GM12878 (cell line): ENCODE measurements around the gene MEIOB. TPM values are rescaled to one million over a fixed set of nuclear protein-coding genes. Genes with fewer than 3 reads are reported as not detected.

Experiments
- ATAC-seq: fragments of 200-7000 bp; cut with Tn5 transposase; 3 replicates; pipeline ENCODE4 v1.9.1; 2020; ENCODE audit warnings: mild to moderate bottlenecking, moderate library complexity
- BruUV-seq: library from RNA; stranded (reverse); fragments of 400-500 nt; replicated peaks from 2 replicates; lab custom pipeline; 2021; lab: Mats Ljungman, UMichigan
- CTCF ChIA-PET: fragments of 300-600 bp; sonication (Branson Sonifier 250); formaldehyde crosslinking; extraction: SDS; loops from one replicate; lab custom pipeline; 2021; ENCODE audit warnings: inconsistent platforms; lab: Yijun Ruan, JAX
- POLR2A ChIA-PET: fragments of 350-600 bp; formaldehyde crosslinking; extraction: SDS; loops from one replicate; lab custom pipeline; 2021; ENCODE audit warnings: inconsistent platforms; lab: Charles Lee
- RAD21 ChIA-PET: fragments of 300-600 bp; sonication (Branson Sonifier 250); formaldehyde crosslinking; loops from one replicate; lab custom pipeline; 2023; ENCODE audit warnings: antibody characterized with exemption; ENCODE audit not compliant: unreplicated experiment; lab: Charles Lee
- SMC1A ChIA-PET: fragments of 300-600 bp; sonication (Branson Sonifier 250); formaldehyde crosslinking; loops from one replicate; lab custom pipeline; 2023; ENCODE audit not compliant: unreplicated experiment, uncharacterized antibody; lab: Charles Lee
- DNase-seq: peaks from one replicate; pipeline ENCODE4 v3.0.0-alpha.2; 2011; ENCODE audit warnings: low read depth, low spot score
- FAIRE-seq: peaks from 3 replicates; lab custom pipeline; 2011; peaks lifted over from hg19 to GRCh38; lab: Jason Lieb, UNC
- H2AFZ ChIP-seq: 2 replicates; pipeline ENCODE4 v1.6.0; 2011; ENCODE audit warnings: low read depth, low read length, control low read depth; ENCODE audit not compliant: control insufficient read depth
- H3K27ac ChIP-seq: 2 replicates; pipeline ENCODE4 v1.5.1; 2011; ENCODE audit warnings: control low read depth; ENCODE audit not compliant: control insufficient read depth, insufficient read depth
- H3K27me3 ChIP-seq, 2 experiments: replicated peaks in 1 of 2; 2 replicates each; pipeline versions ENCODE4 v1.6.0 to v1.6.1; 2011; ENCODE audit warnings: low read length in 1 of 2; ENCODE audit not compliant: control insufficient read depth in 2 of 2, insufficient read depth in 2 of 2
- H3K36me3 ChIP-seq, 2 experiments: 2 replicates each; pipeline ENCODE4 v1.5.1; 2011; ENCODE audit warnings: low read length in 1 of 2; ENCODE audit not compliant: control insufficient read depth in 2 of 2, insufficient read depth in 2 of 2
- H3K4me1 ChIP-seq: 2 replicates; pipeline ENCODE4 v1.6.1; 2011; ENCODE audit warnings: mild to moderate bottlenecking, low read length, moderate library complexity, mixed read lengths; ENCODE audit not compliant: control insufficient read depth, insufficient read depth
- H3K4me2 ChIP-seq: 2 replicates; pipeline ENCODE4 v1.6.0; 2011; ENCODE audit warnings: control low read depth; ENCODE audit not compliant: control insufficient read depth, insufficient read depth
- H3K4me3 ChIP-seq: fragments of 200-600 bp; sonication (generic); 2 replicates; pipeline ENCODE4 v1.5.1; 2016
- H3K79me2 ChIP-seq: 2 replicates; pipeline ENCODE4 v1.6.0; 2011; ENCODE audit warnings: low read length; ENCODE audit not compliant: control insufficient read depth, insufficient read depth
- H3K9ac ChIP-seq: 2 replicates; pipeline ENCODE4 v1.8.0; 2011; ENCODE audit warnings: low read length, control low read depth, mixed read lengths; ENCODE audit not compliant: control insufficient read depth, insufficient read depth
- H3K9me3 ChIP-seq: replicated peaks from 3 replicates; pipeline ENCODE4 v1.5.1; 2011; ENCODE audit warnings: mild to moderate bottlenecking, low read length; ENCODE audit not compliant: control insufficient read depth, insufficient read depth
- H4K20me1 ChIP-seq: 2 replicates; pipeline ENCODE4 v1.6.0; 2011; ENCODE audit not compliant: control insufficient read depth, insufficient read depth
- BHLHE40 ChIP-seq, 2 experiments: fragments of 450-650 bp in 1 of 2; IDR thresholded peaks; 2 replicates each; pipeline ENCODE4 v1.6.1; 2011 to 2017; ENCODE audit warnings: low read depth in 2 of 2, borderline replicate concordance in 1 of 2, improper control_type of control experiment in 1 of 2, low read length in 1 of 2, mild to moderate bottlenecking in 1 of 2
- BRCA1 ChIP-seq: IDR thresholded peaks from 2 replicates; pipeline ENCODE4 v1.6.1; 2011; ENCODE audit warnings: low read depth, low read length, improper control_type of control experiment
- ESRRA ChIP-seq: IDR thresholded peaks from 2 replicates; pipeline ENCODE4 v1.6.1; 2012; ENCODE audit warnings: mild to moderate bottlenecking, low read length, improper control_type of control experiment
- ETV6 ChIP-seq, 2 experiments: fragments of 450-650 bp in 1 of 2; IDR thresholded peaks in 1 of 2; conservative IDR thresholded peaks in 1 of 2; 2 replicates each; pipeline ENCODE4 v1.6.1; 2014; ENCODE audit warnings: antibody characterized with exemption in 1 of 2, borderline replicate concordance in 1 of 2, low read depth in 1 of 2, mild to moderate bottlenecking in 1 of 2, moderate library complexity in 1 of 2
- NR2F1 ChIP-seq: fragments of 450-650 bp; conservative IDR thresholded peaks from 2 replicates; pipeline ENCODE4 v1.6.1; 2017; ENCODE audit warnings: mild to moderate bottlenecking
- SREBF1 ChIP-seq: IDR thresholded peaks from 2 replicates; pipeline ENCODE4 v1.6.1; 2012; ENCODE audit warnings: mild to moderate bottlenecking, low read length
- TCF12 ChIP-seq: IDR thresholded peaks from 2 replicates; pipeline ENCODE4 v1.6.1; 2011; ENCODE audit warnings: low read depth, mild to moderate bottlenecking, low read length
- YY1 ChIP-seq: IDR thresholded peaks from 2 replicates; pipeline ENCODE4 v1.6.1; 2011; ENCODE audit warnings: low read depth, mild to moderate bottlenecking, low read length
- WGBS: methylation state at CpG from one replicate; pipeline ENCODE4 v1.1.6; 2016; ENCODE audit warnings: low lambda C conversion rate; ENCODE audit not compliant: insufficient replicate concordance, insufficient coverage; ENCODE audit errors: missing lambda C conversion rate; 5-methylcytosine and 5-hydroxymethylcytosine counted together
- in situ Hi-C: fragments of 300-500 bp; cut with MboI; formaldehyde crosslinking; loops from 9 replicates; pipeline ENCODE4 v1.14.3; 2018; ENCODE audit warnings: mixed read lengths
- intact Hi-C: fragments of 100-400 bp; cut with micrococcal nuclease; formaldehyde crosslinking; loops from one replicate; pipeline ENCODE4 v1.14.2; 2022; ENCODE audit not compliant: unreplicated experiment
- polyA plus RNA-seq, 11 experiments: library from polyadenylated mRNA; depleted of rRNA in 4 of 11; unstranded in 6 of 11; stranded (reverse) in 5 of 11; fragments of >200 nt; fragmentation: Nextera tagmentation in 4 of 11; fragmentation: Illumina TruSeq in 1 of 11; extraction: Ambion mirVana in 4 of 11; extraction: Trizol in 1 of 11; gene quantifications; 1 replicate in 1 of 11; 2 replicates in 10 of 11; pipeline versions ENCODE4 v1.2.1 to v1.2.3, GENCODE V29; 2011 to 2016; ENCODE audit warnings: inconsistent platforms in 2 of 11, missing spikeins in 2 of 11, low read depth in 1 of 11
- total RNA-seq, 4 experiments: library from RNA; depleted of rRNA in 3 of 4; stranded (reverse); fragments of >200 nt in 3 of 4; fragmentation: Illumina TruSeq in 1 of 4; extraction: Trizol in 1 of 4; gene quantifications; 2 replicates each; pipeline versions ENCODE4 v1.2.1 to v1.2.3, GENCODE V29; 2013 to 2021
- TF ChIP-seq, protein P1 (sequence below): fragments of 450-650 bp; IDR thresholded peaks from 2 replicates; pipeline ENCODE4 v1.6.1; 2017; ENCODE audit warnings: antibody characterized with exemption, mild to moderate bottlenecking, moderate library complexity
- TF ChIP-seq, protein P2 (sequence below): IDR thresholded peaks from 2 replicates; pipeline ENCODE4 v1.6.1; 2011; ENCODE audit warnings: low read depth, mild to moderate bottlenecking, low read length, moderate library complexity, borderline replicate concordance; ENCODE audit errors: extremely low read depth

The MEIOB gene
- total and polyA plus RNA-seq, 10 of the 15 experiments (the other 5 are each of a cell fraction or from before 2014, with no cell fraction given): 0.04 to 0.26 (median 0.09) TPM; not detected in 5

DNA sequence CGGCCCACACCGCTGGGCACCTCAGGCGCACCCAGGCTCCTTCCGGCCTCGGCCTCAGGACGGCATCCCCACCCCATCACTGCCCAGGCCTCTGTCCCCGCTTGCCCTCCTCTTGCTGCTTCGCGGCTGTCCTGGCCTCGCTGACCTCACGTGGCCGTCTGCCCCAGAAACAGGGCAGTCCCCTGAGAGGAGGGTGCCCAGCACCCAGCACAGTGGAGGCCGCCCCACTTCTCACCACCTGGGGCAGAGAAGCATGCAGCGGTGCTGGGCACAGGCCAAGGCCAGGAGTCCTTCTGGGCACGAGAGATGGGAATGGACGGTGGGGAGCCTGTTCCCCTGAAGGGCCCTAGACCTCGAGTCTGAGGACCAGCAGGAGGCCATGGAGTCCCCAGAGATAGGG lies 54.2 kb downstream of the MEIOB start:
- Histone ChIP-seq H3K9me3 (no peaks in the 10 kb centered on the region), H3K9ac (no peak overlapping the region), H4K20me1 (no peaks in the 10 kb centered on the region), H3K27me3 (no peaks in the 10 kb centered on the region), H3K36me3 (no peaks in the 10 kb centered on the region; a peak in 2 of 4 replicates), H3K79me2 (no peaks in the 10 kb centered on the region), H3K4me1 (no peaks in the 10 kb centered on the region), H3K4me2 (no peak overlapping the region), H3K4me3 (no peak overlapping the region), H2AFZ (no peak overlapping the region), H3K27ac (no peak overlapping the region)
- SMC1A ChIA-PET: no interaction called here
- POLR2A ChIA-PET: no interaction called here
- in situ Hi-C loops: no loop called here
- CTCF ChIA-PET: no interaction called here
- ATAC-seq (no peak), DNase-seq (no peak), FAIRE-seq (no peak)
- BruUV-seq: no TSS peak
- TF ChIP-seq, protein P1, sequence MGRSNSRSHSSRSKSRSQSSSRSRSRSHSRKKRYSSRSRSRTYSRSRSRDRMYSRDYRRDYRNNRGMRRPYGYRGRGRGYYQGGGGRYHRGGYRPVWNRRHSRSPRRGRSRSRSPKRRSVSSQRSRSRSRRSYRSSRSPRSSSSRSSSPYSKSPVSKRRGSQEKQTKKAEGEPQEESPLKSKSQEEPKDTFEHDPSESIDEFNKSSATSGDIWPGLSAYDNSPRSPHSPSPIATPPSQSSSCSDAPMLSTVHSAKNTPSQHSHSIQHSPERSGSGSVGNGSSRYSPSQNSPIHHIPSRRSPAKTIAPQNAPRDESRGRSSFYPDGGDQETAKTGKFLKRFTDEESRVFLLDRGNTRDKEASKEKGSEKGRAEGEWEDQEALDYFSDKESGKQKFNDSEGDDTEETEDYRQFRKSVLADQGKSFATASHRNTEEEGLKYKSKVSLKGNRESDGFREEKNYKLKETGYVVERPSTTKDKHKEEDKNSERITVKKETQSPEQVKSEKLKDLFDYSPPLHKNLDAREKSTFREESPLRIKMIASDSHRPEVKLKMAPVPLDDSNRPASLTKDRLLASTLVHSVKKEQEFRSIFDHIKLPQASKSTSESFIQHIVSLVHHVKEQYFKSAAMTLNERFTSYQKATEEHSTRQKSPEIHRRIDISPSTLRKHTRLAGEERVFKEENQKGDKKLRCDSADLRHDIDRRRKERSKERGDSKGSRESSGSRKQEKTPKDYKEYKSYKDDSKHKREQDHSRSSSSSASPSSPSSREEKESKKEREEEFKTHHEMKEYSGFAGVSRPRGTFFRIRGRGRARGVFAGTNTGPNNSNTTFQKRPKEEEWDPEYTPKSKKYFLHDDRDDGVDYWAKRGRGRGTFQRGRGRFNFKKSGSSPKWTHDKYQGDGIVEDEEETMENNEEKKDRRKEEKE: no peak
- no peak for TF ChIP-seq ETV6 (conservative IDR thresholded peaks at IDR 0.05 in 1 of 2, IDR thresholded peaks at IDR 0.05 in 1 of 2; ENCODE audit: borderline replicate concordance in 1 of 2, low read depth in 1 of 2)
- TF ChIP-seq YY1: no peak
- WGBS: 90% methylated on average over 17 of the region's 17 CpGs
- RAD21 ChIA-PET: no interaction called here
- intact Hi-C loops: no loop called here

DNA sequence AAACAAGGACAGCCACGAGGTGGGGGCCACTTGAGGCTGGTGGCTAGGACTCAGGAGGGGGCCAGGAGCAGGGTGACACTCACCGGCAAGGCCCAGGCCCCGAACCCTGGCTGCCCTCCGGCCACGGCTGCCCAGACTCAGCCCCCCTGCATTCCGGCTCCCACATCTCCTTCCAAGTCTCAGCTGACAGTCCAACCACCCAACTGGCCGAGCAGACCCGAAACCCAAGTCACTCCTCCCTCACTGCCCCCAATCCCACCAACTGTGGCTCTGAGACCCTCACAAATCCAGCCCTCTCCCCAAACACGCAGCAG lies 54.7 kb downstream of the MEIOB start:
- ATAC-seq (no peak), FAIRE-seq (no peak)
- H3K4me3 ChIP-seq: no peak overlapping the region
- intact Hi-C loops: no loop called here
- H3K4me1 ChIP-seq: no peaks in the 10 kb centered on the region
- POLR2A ChIA-PET: no interaction called here
- 96% methylated on average over 9 of the region's 9 CpGs for WGBS
- H3K9ac ChIP-seq: no peak overlapping the region
- no peak overlapping the region for H2AFZ ChIP-seq
- no peak for TF ChIP-seq YY1
- TF ChIP-seq, protein P2, sequence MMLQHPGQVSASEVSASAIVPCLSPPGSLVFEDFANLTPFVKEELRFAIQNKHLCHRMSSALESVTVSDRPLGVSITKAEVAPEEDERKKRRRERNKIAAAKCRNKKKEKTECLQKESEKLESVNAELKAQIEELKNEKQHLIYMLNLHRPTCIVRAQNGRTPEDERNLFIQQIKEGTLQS: no peak
- TF ChIP-seq NR2F1: no peak
- no peak for TF ChIP-seq TCF12
- no peak for TF ChIP-seq BRCA1
- no peak for TF ChIP-seq ESRRA
- TF ChIP-seq BHLHE40 (IDR thresholded peaks at IDR 0.05; ENCODE audit: borderline replicate concordance in 1 of 2, low read depth in 2 of 2, low read length in 1 of 2): no peak
- TF ChIP-seq SREBF1: no peak
- TF ChIP-seq, all 136 proteins: peak for 0
- H3K27ac ChIP-seq: no peak overlapping the region
- no peaks in the 10 kb centered on the region for H4K20me1 ChIP-seq
- no peaks in the 10 kb centered on the region for H3K79me2 ChIP-seq
- CTCF ChIA-PET: no interaction called here
- no peak for DNase-seq
- RAD21 ChIA-PET: no interaction called here
- no peaks in the 10 kb centered on the region for H3K27me3 ChIP-seq
- no peaks in the 10 kb centered on the region for H3K9me3 ChIP-seq
- H3K4me2 ChIP-seq: no peak overlapping the region
- in situ Hi-C loops: no loop called here
- SMC1A ChIA-PET: no interaction called here
- no TSS peak for BruUV-seq
- no peaks in the 10 kb centered on the region; a peak in 2 of 4 replicates for H3K36me3 ChIP-seq
